Panc1 (cell line): ENCODE data around the gene PTPMT1.

Experiments
- CTCF ChIP-seq: fragments of 450-650 bp; IDR thresholded peaks from 2 replicates; pipeline ENCODE4 v1.5.1; 2017; ENCODE audit warnings: mild to moderate bottlenecking
- SIN3A ChIP-seq: IDR thresholded peaks from 2 replicates; pipeline ENCODE4 v1.6.1; 2012; ENCODE audit warnings: low read depth, mild to moderate bottlenecking, low read length, moderate library complexity, borderline replicate concordance; ENCODE audit not compliant: insufficient read depth
- TF ChIP-seq, protein P1 (sequence below), 2 experiments: IDR thresholded peaks; 2 replicates each; pipeline ENCODE4 v1.6.1; 2011 to 2012; ENCODE audit warnings: low read depth in 2 of 2, control low read depth in 1 of 2, low read length in 1 of 2, mild to moderate bottlenecking in 1 of 2, moderate library complexity in 1 of 2; ENCODE audit not compliant: insufficient read depth in 1 of 2

GRCh38 chr11:47552056-47552565, 13.3 kb upstream of the PTPMT1 start:
- TF ChIP-seq CTCF = no peak
- TF ChIP-seq, protein P1, sequence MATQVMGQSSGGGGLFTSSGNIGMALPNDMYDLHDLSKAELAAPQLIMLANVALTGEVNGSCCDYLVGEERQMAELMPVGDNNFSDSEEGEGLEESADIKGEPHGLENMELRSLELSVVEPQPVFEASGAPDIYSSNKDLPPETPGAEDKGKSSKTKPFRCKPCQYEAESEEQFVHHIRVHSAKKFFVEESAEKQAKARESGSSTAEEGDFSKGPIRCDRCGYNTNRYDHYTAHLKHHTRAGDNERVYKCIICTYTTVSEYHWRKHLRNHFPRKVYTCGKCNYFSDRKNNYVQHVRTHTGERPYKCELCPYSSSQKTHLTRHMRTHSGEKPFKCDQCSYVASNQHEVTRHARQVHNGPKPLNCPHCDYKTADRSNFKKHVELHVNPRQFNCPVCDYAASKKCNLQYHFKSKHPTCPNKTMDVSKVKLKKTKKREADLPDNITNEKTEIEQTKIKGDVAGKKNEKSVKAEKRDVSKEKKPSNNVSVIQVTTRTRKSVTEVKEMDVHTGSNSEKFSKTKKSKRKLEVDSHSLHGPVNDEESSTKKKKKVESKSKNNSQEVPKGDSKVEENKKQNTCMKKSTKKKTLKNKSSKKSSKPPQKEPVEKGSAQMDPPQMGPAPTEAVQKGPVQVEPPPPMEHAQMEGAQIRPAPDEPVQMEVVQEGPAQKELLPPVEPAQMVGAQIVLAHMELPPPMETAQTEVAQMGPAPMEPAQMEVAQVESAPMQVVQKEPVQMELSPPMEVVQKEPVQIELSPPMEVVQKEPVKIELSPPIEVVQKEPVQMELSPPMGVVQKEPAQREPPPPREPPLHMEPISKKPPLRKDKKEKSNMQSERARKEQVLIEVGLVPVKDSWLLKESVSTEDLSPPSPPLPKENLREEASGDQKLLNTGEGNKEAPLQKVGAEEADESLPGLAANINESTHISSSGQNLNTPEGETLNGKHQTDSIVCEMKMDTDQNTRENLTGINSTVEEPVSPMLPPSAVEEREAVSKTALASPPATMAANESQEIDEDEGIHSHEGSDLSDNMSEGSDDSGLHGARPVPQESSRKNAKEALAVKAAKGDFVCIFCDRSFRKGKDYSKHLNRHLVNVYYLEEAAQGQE (IDR thresholded peaks at IDR 0.05; ENCODE audit: insufficient read depth in 1 of 2, low read depth in 2 of 2, low read length in 1 of 2) = no peak
- TF ChIP-seq SIN3A = no peak
